Endothelial cell of umbilical vein (primary cell): ENCODE data around the gene LRRC8B.

Experiments
- EZH2 ChIP-seq: IDR thresholded peaks from 2 replicates; pipeline ENCODE4 v1.6.1; 2012; ENCODE audit warnings: borderline replicate concordance, low read depth, mild to moderate bottlenecking, moderate library complexity, low read length, inconsistent platforms; ENCODE audit not compliant: severe bottlenecking
- JUN ChIP-seq: IDR thresholded peaks from 2 replicates; pipeline ENCODE4 v1.6.1; 2011; ENCODE audit warnings: borderline replicate concordance, low read depth; ENCODE audit not compliant: insufficient read length, insufficient read depth
- POLR2A ChIP-seq: IDR thresholded peaks from 2 replicates; pipeline ENCODE4 v1.6.1; 2012; ENCODE audit warnings: low read depth, mild to moderate bottlenecking, control low read depth, low read length
- POLR2AphosphoS5 ChIP-seq: IDR thresholded peaks from 2 replicates; pipeline ENCODE4 v1.6.1; 2012; ENCODE audit warnings: low read depth, mild to moderate bottlenecking, control low read depth, low read length, moderate library complexity; ENCODE audit not compliant: insufficient read depth
- TF ChIP-seq, protein P1 (sequence below), 2 donors: IDR thresholded peaks; 1 replicate in 1 of 2; 2 replicates in 1 of 2; pipeline ENCODE4 v1.5.1; 2011; ENCODE audit warnings: low read length in 2 of 2, mild to moderate bottlenecking in 2 of 2, moderate library complexity in 2 of 2, control low read depth in 1 of 2, inconsistent platforms in 1 of 2, low read depth in 1 of 2; ENCODE audit not compliant: insufficient read depth in 1 of 2; ENCODE audit errors: extremely low read depth in 1 of 2

DNA sequence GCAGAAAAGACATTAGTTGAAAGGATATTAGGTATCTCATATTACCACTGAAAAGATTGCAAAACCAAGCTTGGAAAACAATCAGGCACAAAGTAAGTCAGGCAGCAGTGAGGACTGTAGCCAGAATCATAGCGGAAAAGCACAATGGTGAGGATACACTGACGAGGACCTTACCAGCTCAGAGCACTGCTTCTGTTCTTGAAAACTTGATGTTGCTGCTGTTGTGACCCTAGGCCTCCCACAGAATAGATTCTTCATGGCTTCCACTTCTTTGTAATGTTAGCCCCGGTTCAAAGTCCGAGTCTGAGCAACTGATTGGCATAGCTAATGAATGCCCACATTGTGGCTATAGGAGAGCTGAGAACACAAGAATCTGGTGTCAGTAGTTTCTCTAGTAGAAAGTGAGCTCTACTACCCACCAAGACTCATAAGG lies 63.1 kb downstream of the LRRC8B start:
- no peak for TF ChIP-seq POLR2A
- TF ChIP-seq, protein P1, sequence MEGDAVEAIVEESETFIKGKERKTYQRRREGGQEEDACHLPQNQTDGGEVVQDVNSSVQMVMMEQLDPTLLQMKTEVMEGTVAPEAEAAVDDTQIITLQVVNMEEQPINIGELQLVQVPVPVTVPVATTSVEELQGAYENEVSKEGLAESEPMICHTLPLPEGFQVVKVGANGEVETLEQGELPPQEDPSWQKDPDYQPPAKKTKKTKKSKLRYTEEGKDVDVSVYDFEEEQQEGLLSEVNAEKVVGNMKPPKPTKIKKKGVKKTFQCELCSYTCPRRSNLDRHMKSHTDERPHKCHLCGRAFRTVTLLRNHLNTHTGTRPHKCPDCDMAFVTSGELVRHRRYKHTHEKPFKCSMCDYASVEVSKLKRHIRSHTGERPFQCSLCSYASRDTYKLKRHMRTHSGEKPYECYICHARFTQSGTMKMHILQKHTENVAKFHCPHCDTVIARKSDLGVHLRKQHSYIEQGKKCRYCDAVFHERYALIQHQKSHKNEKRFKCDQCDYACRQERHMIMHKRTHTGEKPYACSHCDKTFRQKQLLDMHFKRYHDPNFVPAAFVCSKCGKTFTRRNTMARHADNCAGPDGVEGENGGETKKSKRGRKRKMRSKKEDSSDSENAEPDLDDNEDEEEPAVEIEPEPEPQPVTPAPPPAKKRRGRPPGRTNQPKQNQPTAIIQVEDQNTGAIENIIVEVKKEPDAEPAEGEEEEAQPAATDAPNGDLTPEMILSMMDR (IDR thresholded peaks at IDR 0.05; ENCODE audit: extremely low read depth in 1 of 2, insufficient read depth in 1 of 2, low read depth in 1 of 2, low read length in 2 of 2) = no peak
- TF ChIP-seq POLR2AphosphoS5 = no peak
- TF ChIP-seq EZH2 = no peak
- TF ChIP-seq JUN = no peak
